IMR-90 (cell line): ENCODE data around the gene CFAP157. TPM values are rescaled to one million over a fixed set of nuclear protein-coding genes. Genes with fewer than 3 reads are reported as not detected.

Experiments
- ATAC-seq: fragments of 200-7000 bp; cut with Tn5 transposase; 2 replicates; pipeline ENCODE4 v1.9.1; 2020; ENCODE audit warnings: low read depth, mild to moderate bottlenecking, moderate library complexity
- BruUV-seq: library from RNA; stranded (reverse); fragments of 400-500 nt; replicated peaks from 2 replicates; lab custom pipeline; 2021; lab: Mats Ljungman, UMichigan
- CTCF ChIA-PET: fragments of 300-600 bp; formaldehyde crosslinking; extraction: SDS; loops from one replicate; lab custom pipeline; 2021; ENCODE audit warnings: antibody characterized with exemption; lab: Yijun Ruan, JAX
- POLR2A ChIA-PET: fragments of 300-600 bp; sonication (Branson Sonifier 250); formaldehyde crosslinking; loops from one replicate; lab custom pipeline; 2022; ENCODE audit warnings: antibody characterized with exemption; ENCODE audit not compliant: unreplicated experiment; lab: Charles Lee
- DNase-seq: peaks from one replicate; pipeline ENCODE4 v3.0.0; 2013
- H2AFZ ChIP-seq: replicated peaks from 2 replicates; pipeline ENCODE3; 2013; ENCODE audit warnings: low read length, mild to moderate bottlenecking; ENCODE audit not compliant: poor library complexity
- H2AK5ac ChIP-seq: 2 replicates; pipeline ENCODE4 v1.6.1; 2013; ENCODE audit warnings: low read depth, low read length, inconsistent platforms
- H2AK9ac ChIP-seq: replicated peaks from 2 replicates; pipeline ENCODE3; 2013; ENCODE audit warnings: mild to moderate bottlenecking, low read depth, low read length, moderate library complexity; ENCODE audit not compliant: poor library complexity
- H2BK120ac ChIP-seq: 2 replicates; pipeline ENCODE4 v1.6.1; 2013; ENCODE audit warnings: low read depth, low read length, inconsistent platforms
- H2BK15ac ChIP-seq: 3 replicates; pipeline ENCODE4 v1.6.1; 2013; ENCODE audit warnings: low read depth, low read length, inconsistent platforms
- H2BK20ac ChIP-seq: 2 replicates; pipeline ENCODE4 v1.6.1; 2013; ENCODE audit warnings: low read depth, mild to moderate bottlenecking, inconsistent platforms, low read length, moderate library complexity
- H2BK5ac ChIP-seq: 2 replicates; pipeline ENCODE4 v1.6.1; 2013; ENCODE audit warnings: mild to moderate bottlenecking, low read depth, low read length, inconsistent platforms; ENCODE audit not compliant: poor library complexity, severe bottlenecking
- H3K14ac ChIP-seq: replicated peaks from 2 replicates; pipeline ENCODE4 v1.6.1; 2013; ENCODE audit warnings: low read depth, low read length, inconsistent platforms
- H3K18ac ChIP-seq: 2 replicates; pipeline ENCODE4 v1.6.1; 2013; ENCODE audit warnings: low read depth, low read length, control low read depth
- H3K23ac ChIP-seq: 2 replicates; pipeline ENCODE4 v1.6.1; 2013; ENCODE audit warnings: low read depth, low read length, inconsistent platforms
- H3K27ac ChIP-seq: 2 replicates; pipeline ENCODE4 v1.5.1; 2013; ENCODE audit warnings: mild to moderate bottlenecking, control low read depth, low read length; ENCODE audit not compliant: insufficient read depth
- H3K27me3 ChIP-seq: 2 replicates; pipeline ENCODE4 v1.6.1; 2013; ENCODE audit warnings: low read length; ENCODE audit not compliant: control insufficient read depth, insufficient read depth
- H3K36me3 ChIP-seq: 2 replicates; pipeline ENCODE4 v1.6.1; 2013; ENCODE audit warnings: low read length, mixed read lengths; ENCODE audit not compliant: control insufficient read depth, insufficient read depth
- H3K4ac ChIP-seq: 2 replicates; pipeline ENCODE4 v1.6.1; 2013; ENCODE audit warnings: low read depth, low read length, inconsistent platforms
- H3K4me1 ChIP-seq: 2 replicates; pipeline ENCODE4 v1.6.1; 2013; ENCODE audit warnings: low read length, mixed read lengths; ENCODE audit not compliant: control insufficient read depth, insufficient read depth
- H3K4me2 ChIP-seq: 2 replicates; pipeline ENCODE4 v1.6.1; 2013; ENCODE audit warnings: low read depth, mild to moderate bottlenecking, control low read depth, low read length, moderate library complexity
- H3K4me3 ChIP-seq: 2 replicates; pipeline ENCODE4 v1.5.1; 2013; ENCODE audit warnings: low read depth, mild to moderate bottlenecking, control low read depth, low read length, moderate library complexity; ENCODE audit not compliant: insufficient read depth
- H3K56ac ChIP-seq: 2 replicates; pipeline ENCODE4 v1.6.1; 2013; ENCODE audit warnings: low read length, inconsistent platforms; ENCODE audit not compliant: insufficient read depth; ENCODE audit errors: extremely low read depth
- H3K79me1 ChIP-seq, 2 experiments: 2 replicates each; pipeline ENCODE4 v1.6.1; 2013; ENCODE audit warnings: low read length in 2 of 2, inconsistent platforms in 1 of 2, low read depth in 1 of 2
- H3K9ac ChIP-seq: 2 replicates; pipeline ENCODE4 v1.6.1; 2013; ENCODE audit warnings: low read depth, low read length, control low read depth
- H3K9me1 ChIP-seq: 2 replicates; pipeline ENCODE4 v1.6.1; 2013; ENCODE audit warnings: low read length, inconsistent platforms; ENCODE audit not compliant: insufficient read depth
- H3K9me3 ChIP-seq: 2 replicates; pipeline ENCODE4 v1.6.1; 2013; ENCODE audit warnings: low read length; ENCODE audit not compliant: control insufficient read depth, insufficient read depth
- H4K20me1 ChIP-seq: 2 replicates; pipeline ENCODE4 v1.6.1; 2013; ENCODE audit warnings: low read length, inconsistent platforms; ENCODE audit not compliant: insufficient read depth
- H4K5ac ChIP-seq: 2 replicates; pipeline ENCODE4 v1.6.1; 2013; ENCODE audit warnings: mild to moderate bottlenecking, low read depth, low read length, control low read depth
- H4K8ac ChIP-seq, 2 experiments: 2 replicates each; pipeline ENCODE4 v1.6.1; 2013; ENCODE audit warnings: low read depth in 2 of 2, low read length in 2 of 2, control low read depth in 1 of 2, inconsistent platforms in 1 of 2
- H4K91ac ChIP-seq: 2 replicates; pipeline ENCODE4 v1.6.1; 2013; ENCODE audit warnings: low read depth, low read length, inconsistent platforms; ENCODE audit not compliant: insufficient read depth
- BHLHE40 ChIP-seq: fragments of 150-350 bp; IDR thresholded peaks from 2 replicates; pipeline ENCODE4 v1.6.1; 2016; ENCODE audit warnings: mild to moderate bottlenecking, low read depth, low read length
- CEBPB ChIP-seq: IDR thresholded peaks from 2 replicates; pipeline ENCODE4 v1.6.1; 2012; ENCODE audit warnings: low read depth, low read length, improper control_type of control experiment
- CHD1 ChIP-seq: IDR thresholded peaks from 2 replicates; pipeline ENCODE4 v1.6.1; 2012; ENCODE audit warnings: low read depth, low read length, improper control_type of control experiment
- CTCF ChIP-seq: conservative IDR thresholded peaks from 2 replicates; pipeline ENCODE4 v1.5.1; 2012; ENCODE audit warnings: mild to moderate bottlenecking, low read depth, low read length, improper control_type of control experiment
- ELK1 ChIP-seq: fragments of 150-350 bp; IDR thresholded peaks from 2 replicates; pipeline ENCODE4 v1.6.1; 2016; ENCODE audit warnings: low read depth, mild to moderate bottlenecking, low read length, moderate library complexity, borderline replicate concordance
- FOS ChIP-seq: fragments of 150-350 bp; IDR thresholded peaks from 2 replicates; pipeline ENCODE4 v1.6.1; 2016; ENCODE audit warnings: low read depth, low read length
- MAFK ChIP-seq: IDR thresholded peaks from 2 replicates; pipeline ENCODE4 v1.6.1; 2012; ENCODE audit warnings: low read depth, low read length, improper control_type of control experiment
- MAZ ChIP-seq: IDR thresholded peaks from 2 replicates; pipeline ENCODE4 v1.6.1; 2012; ENCODE audit warnings: low read depth, mild to moderate bottlenecking, low read length, improper control_type of control experiment, moderate library complexity, borderline replicate concordance
- MXI1 ChIP-seq: IDR thresholded peaks from 2 replicates; pipeline ENCODE4 v1.6.1; 2012; ENCODE audit warnings: low read depth, mild to moderate bottlenecking, low read length, moderate library complexity, borderline replicate concordance
- NFE2L2 ChIP-seq: fragments of 150-350 bp; IDR thresholded peaks from 2 replicates; pipeline ENCODE4 v1.6.1; 2016; ENCODE audit warnings: low read depth, mild to moderate bottlenecking, low read length
- POLR2A ChIP-seq: IDR thresholded peaks from 2 replicates; pipeline ENCODE4 v1.6.1; 2012; ENCODE audit warnings: mild to moderate bottlenecking, low read depth, low read length
- RAD21 ChIP-seq: IDR thresholded peaks from 2 replicates; pipeline ENCODE4 v1.6.1; 2012; ENCODE audit warnings: low read length, improper control_type of control experiment
- RCOR1 ChIP-seq: IDR thresholded peaks from 2 replicates; pipeline ENCODE4 v1.6.1; 2012; ENCODE audit warnings: mild to moderate bottlenecking, low read length, improper control_type of control experiment; ENCODE audit not compliant: insufficient replicate concordance
- RFX5 ChIP-seq: IDR thresholded peaks from 2 replicates; pipeline ENCODE4 v1.8.0; 2012; ENCODE audit warnings: low read depth, mild to moderate bottlenecking, low read length, moderate library complexity
- SMC3 ChIP-seq: fragments of 150-350 bp; IDR thresholded peaks from 2 replicates; pipeline ENCODE4 v1.6.1; 2016; ENCODE audit warnings: low read depth, mild to moderate bottlenecking, antibody characterized with exemption, low read length, moderate library complexity
- USF2 ChIP-seq: fragments of 150-350 bp; IDR thresholded peaks from 2 replicates; pipeline ENCODE4 v1.6.1; 2017; ENCODE audit warnings: mild to moderate bottlenecking, antibody characterized with exemption, low read length, low read depth
- WGBS, 2 experiments: methylation state at CpG; one replicate each; pipeline versions ENCODE4 v1.1.5 to v1.1.7; 2013; ENCODE audit warnings: missing lambda C conversion rate in 2 of 2; ENCODE audit not compliant: insufficient read length in 1 of 2; ENCODE audit errors: extremely low coverage in 2 of 2; 5-methylcytosine and 5-hydroxymethylcytosine counted together
- dilution Hi-C: fragments of 300-500 bp; cut with HindIII; formaldehyde crosslinking; loops from one replicate; pipeline ENCODE4 v1.14.3; 2018; ENCODE audit warnings: low sequenced_read_pairs; ENCODE audit not compliant: unreplicated experiment
- in situ Hi-C: fragments of 300-500 bp; cut with MboI; formaldehyde crosslinking; loops from 3 replicates; pipeline ENCODE4 v1.14.3; 2019; ENCODE audit warnings: low sequenced_read_pairs, inconsistent platforms, mixed read lengths
- intact Hi-C: fragments of 100-400 bp; cut with micrococcal nuclease; formaldehyde crosslinking; loops from 2 replicates; pipeline ENCODE4 v1.10.0; 2022
- polyA plus RNA-seq, 3 experiments: library from polyadenylated mRNA; depleted of rRNA; stranded (reverse); fragments of >200 nt; gene quantifications; 2 replicates each; pipeline ENCODE4 v1.2.3, GENCODE V29; 2012; ENCODE audit warnings: low replicate concordance in 1 of 3
- total RNA-seq: library from RNA; depleted of rRNA; stranded (reverse); fragments of >200 nt; gene quantifications from 2 replicates; pipeline ENCODE4 v1.2.3, GENCODE V29; 2012

Gene CFAP157
- total and polyA plus RNA-seq, 2 of the 4 experiments (the other 2 are of a cell fraction) = not detected

GRCh38 chr9:127692071-127692470, 14.7 kb upstream of the CFAP157 start:
- no peak overlapping the region for H3K14ac ChIP-seq
- no peaks in the 10 kb centered on the region for H3K4me1 ChIP-seq
- DNase-seq = no peak
- BruUV-seq = no TSS peak
- no peak overlapping the region for H2BK5ac ChIP-seq
- H2AK9ac ChIP-seq = no peak overlapping the region
- H3K79me1 ChIP-seq = no peaks in the 10 kb centered on the region
- H2BK120ac ChIP-seq = no peak overlapping the region
- no peak overlapping the region for H3K4ac ChIP-seq
- no peaks in the 10 kb centered on the region for H4K20me1 ChIP-seq
- no peak overlapping the region for H3K4me2 ChIP-seq
- ATAC-seq = no peak
- H3K27ac ChIP-seq = no peak overlapping the region
- H2BK15ac ChIP-seq = no peak overlapping the region
- H4K5ac ChIP-seq = no peak overlapping the region
- H3K9me3 ChIP-seq = no peaks in the 10 kb centered on the region
- no peak overlapping the region for H4K91ac ChIP-seq
- H3K9ac ChIP-seq = no peak overlapping the region
- H2AK5ac ChIP-seq = no peak overlapping the region
- WGBS, 2 experiments = 91% methylated on average over 9 of the region's 20 CpGs; no CpG with 5 or more reads in 1 of the 2 experiments
- ChIA-PET CTCF (no interaction called here), POLR2A (no interaction called here)
- in situ Hi-C loops (no loop called here), dilution Hi-C loops (no loop called here), intact Hi-C loops (no loop called here)
- no peaks in the 10 kb centered on the region for H3K27me3 ChIP-seq
- H2BK20ac ChIP-seq = no peak overlapping the region
- peaks cover 33% of the 10 kb centered on the region for H3K36me3 ChIP-seq
- H3K18ac ChIP-seq = no peak overlapping the region
- H4K8ac ChIP-seq = no peak overlapping the region
- no peak overlapping the region for H3K56ac ChIP-seq
- peaks cover 6% of the 10 kb centered on the region; the same call in 1 of the 2 replicates for H3K9me1 ChIP-seq
- no peak overlapping the region for H2AFZ ChIP-seq
- H3K23ac ChIP-seq = no peak overlapping the region
- TF ChIP-seq CTCF (no peak), FOS (no peak), USF2 (no peak), MAZ (no peak), NFE2L2 (no peak), POLR2A (no peak), MAFK (no peak), RFX5 (no peak), RAD21 (no peak), CEBPB (no peak), SMC3 (no peak), BHLHE40 (no peak), CHD1 (no peak), MXI1 (no peak), RCOR1 (no peak), ELK1 (no peak)
- no peak overlapping the region for H3K4me3 ChIP-seq
